Activated naive CD4-positive, alpha-beta T cell treated with anti-CD3 and anti-CD28 coated beads, Interleukin-2, amount 50 U/mL, for 16 hours (primary cell): ENCODE data around the gene GRK5.
"Not testable (repeated sequence)": the region's sequence is repeated elsewhere in the genome, so short reads cannot be mapped to it uniquely, and the experiment has no call there.

Experiments
- DNase-seq: peaks from one replicate; pipeline ENCODE4 v3.0.0-alpha.2; 2020

Gene GRK5

DNA sequence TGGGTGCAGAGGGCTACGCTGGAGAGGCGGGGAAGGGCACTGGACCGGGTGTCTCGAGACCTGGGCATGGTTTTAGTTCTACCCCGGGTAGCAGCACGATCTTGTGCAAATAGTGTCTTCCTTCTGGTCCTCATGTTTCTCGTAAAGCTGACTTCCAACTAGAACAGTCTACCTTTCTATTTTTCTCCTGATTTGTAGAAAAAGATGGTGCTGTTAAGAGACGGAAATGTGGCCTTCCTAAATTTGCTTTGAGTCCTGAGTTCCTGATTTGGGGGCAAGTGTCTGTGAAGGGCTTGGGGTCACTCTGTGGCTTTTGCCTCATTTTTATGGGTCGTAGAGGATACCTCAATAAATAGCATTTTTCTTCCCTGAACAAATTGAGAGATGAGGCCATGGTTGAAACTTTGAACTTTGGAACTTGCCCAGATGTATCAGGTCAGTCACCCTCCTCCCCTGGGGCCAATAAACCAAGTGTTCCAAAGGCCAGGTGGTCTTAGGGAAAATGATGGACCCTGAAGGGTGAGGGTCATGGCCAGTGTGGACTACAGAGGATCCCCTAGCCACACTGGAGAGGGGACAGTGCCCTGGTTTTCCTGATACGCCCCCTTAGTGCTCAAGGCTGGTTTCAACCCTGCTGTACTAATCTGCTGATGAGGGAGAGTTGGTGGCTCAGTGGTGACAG is 45.2 kb downstream of the GRK5 start:
- no peak for DNase-seq

DNA sequence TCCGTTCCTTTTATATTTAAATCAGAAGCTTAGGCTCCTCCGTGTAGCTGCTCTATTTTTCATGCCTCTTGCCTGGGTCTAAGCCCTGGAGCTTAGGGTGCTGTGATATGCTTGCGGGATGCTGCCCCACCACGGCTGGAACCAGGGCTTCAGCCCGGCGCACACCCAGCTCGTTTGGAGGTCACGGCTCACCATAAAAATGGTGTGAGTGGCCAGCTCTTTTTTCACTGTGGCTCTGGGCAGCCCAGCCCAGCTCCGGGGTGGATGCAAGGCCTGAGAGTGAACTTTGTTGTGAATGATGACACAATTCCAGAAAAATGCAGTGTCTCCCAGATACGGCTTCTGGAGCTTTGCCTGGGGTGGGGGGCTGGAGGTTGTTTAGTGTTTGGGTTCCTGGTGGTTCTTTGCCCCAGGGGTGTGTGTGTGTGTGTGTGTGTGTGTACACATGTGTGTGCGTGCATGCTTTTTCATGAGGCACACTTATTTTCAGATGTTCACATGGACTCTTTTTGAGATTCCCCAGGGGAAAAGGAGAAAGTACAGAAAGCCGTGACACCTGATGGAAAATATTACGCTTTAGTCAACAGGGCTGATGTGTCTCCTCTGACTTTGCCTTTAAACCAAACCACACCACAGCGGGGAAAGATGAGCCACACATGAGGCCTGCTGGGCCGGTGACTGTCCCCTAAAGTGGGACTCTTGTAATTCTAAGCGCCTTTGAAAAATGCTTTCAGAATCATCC is 46.2 kb downstream of the GRK5 start:
- DNase-seq: peak; percentile 48

GRCh38 chr10:119254335-119254734 is 47.0 kb downstream of the GRK5 start:
- no peak for DNase-seq

DNA sequence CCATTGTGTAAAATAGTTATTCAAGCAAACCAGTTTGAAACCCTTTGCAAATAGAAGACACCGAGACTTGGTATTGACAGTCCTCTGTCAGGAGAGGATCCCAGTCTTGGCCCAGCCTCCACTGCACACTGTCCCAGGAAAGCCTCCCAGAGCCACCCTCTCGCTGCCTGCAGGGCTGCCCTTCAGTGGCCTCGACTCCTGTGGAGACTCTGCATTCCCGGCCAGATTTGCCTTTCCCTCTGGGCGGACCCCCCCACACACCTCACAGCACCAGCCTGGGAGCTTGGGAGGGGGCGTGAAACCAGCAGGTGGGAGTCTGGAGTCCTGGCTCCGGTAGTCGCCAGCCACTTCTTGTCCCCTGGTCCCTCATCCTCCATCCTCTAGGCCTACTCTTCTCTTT is 48.7 kb downstream of the GRK5 start:
- no peak for DNase-seq

GRCh38 chr10:119256897-119257296 is 49.5 kb downstream of the GRK5 start:
- no peak for DNase-seq

DNA sequence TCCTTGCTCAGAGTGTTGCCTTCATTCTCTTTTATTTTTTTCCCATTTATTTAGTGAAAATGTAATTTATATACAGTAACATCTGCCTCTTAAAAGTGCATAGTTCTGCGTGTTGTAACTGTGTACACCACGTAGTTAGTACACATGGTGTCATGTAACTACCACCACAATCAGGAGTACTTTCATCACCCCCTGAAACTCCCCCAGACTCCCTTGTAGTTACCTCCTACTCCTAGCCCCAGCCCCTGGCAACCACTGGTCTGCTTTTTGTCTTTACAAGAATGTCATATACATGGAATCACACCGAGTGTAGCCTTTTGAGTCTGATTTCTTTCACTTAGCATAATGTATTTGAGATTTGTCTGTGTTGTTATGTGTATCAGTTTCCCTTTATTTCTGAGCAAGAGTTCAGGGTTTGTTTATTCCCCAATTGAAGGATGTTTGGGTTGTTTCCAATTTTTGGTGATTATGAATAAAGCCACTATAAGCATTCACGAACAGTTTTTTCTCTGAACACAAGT is 50.6 kb downstream of the GRK5 start:
- DNase-seq: no peak

- no peak for DNase-seq
Measured at GRCh38 chr10:119259345-119259744, 52.0 kb downstream of the GRK5 start.

- DNase-seq: not testable (repeated sequence)
Measured at GRCh38 chr10:119261016-119261415, 53.6 kb downstream of the GRK5 start.

DNA sequence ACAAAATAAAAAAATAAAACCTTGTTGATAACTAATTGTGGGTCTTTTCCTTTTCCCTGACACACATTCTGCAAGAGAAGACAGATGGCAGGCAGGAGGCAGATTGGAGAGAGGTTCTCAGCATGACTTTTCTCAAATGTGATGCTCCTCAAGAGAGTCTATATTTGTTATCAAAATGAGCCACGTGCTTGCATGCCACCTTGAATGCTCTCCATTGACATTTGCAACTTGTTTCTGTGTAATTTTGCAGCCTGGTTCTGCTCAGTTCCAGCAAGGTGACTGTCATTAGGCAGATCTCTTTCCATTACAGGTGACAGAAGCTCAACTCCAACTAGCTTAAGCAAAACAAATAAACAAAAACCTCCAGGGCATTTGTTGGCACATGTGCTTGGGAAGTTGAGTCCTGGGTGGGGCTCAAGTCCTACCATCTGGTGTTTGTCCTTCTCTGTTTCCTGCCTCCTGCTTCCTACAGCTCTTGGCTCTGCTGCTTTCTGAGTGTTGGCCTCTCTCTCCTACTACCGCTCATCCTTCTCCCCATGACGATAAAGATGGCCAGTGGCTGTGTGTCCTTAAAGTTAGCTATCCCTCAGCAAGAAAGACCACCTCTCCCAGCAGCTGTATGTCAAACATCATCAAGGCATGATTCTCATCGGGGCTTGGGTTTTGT is 56.7 kb downstream of the GRK5 start:
- DNase-seq: no peak

DNA sequence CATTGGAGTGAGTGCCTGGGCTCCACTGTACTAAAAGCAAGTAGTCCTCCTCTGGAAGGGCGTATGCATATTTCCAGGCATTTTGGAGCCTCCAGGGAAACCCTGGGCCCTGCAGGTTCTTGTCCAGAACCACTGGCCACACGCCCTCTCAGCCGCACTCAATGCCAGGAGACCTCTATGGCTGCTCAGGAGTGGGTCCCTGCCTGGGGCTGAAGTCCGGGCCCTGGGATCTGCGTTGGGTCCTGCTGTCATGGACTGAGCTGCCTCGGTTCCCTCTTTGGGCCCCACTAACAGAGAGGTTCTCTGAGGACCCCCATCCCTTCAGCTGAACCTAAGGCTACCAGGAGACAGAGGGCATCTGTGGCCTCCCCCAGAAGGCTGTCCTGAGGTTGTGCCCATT is 58.3 kb downstream of the GRK5 start:
- DNase-seq: no peak

DNA sequence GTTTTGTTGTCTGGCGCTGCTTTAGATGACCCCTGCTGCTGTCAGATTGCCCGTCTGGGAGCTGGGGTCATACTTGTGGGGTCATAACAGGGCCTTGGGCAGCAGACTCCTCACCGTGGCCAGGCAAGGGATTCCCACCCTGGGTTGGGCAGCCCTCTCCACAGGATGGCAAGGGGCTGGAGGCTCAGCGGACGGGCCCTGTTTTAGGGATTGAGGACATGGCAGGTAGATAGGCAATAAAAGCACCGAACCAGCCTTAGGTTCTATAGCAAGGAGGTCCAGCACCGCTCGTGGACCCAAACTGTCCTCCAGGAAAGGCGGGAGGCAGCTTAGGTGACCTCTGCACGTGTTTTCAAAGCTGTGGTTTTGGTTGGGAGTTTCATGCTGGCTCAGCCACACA is 60.0 kb downstream of the GRK5 start:
- no peak for DNase-seq

DNA sequence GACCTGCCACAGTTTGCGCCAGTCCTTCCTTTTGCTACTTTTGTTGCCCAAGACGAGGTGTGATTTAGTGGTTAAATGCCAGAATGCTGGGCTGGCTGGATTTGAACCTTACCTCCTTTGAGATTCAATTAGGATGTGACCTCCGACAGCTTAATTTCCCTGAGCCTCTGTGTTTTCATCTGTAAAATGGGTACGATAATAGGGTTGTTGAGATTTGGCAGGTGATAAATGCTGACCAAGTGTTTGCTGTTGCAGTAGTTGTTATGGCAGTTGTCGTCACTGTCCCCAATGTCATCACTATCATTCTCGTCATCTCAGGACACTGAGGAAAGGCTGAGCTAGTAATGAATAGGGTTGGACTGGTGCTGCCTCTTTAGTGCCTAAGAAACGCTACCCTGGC is 61.1 kb downstream of the GRK5 start:
- no peak for DNase-seq

- peak; percentile 51 for DNase-seq
Measured at GRCh38 chr10:119268871-119269506, 61.6 kb downstream of the GRK5 start.

DNA sequence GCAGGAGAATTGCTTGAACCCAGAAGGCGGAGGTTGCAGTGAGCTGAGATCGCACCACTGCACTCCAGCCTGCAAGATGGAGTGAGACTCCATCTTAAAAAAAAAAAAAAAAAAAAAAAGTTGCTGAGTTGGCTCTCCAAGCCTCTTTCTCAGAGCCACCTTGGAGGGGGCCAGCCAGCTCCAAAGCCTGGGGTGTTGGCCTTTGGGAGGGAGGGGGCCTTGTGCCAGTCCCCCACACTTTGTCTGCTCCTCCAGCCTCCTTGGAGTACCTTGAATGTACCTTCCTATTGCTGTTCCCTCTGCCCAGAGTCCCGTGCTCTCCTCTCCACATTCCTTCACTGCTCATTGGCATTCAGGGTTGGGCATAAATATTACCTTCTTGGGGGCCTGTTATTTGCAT is 62.4 kb downstream of the GRK5 start:
- DNase-seq: no peak

DNA sequence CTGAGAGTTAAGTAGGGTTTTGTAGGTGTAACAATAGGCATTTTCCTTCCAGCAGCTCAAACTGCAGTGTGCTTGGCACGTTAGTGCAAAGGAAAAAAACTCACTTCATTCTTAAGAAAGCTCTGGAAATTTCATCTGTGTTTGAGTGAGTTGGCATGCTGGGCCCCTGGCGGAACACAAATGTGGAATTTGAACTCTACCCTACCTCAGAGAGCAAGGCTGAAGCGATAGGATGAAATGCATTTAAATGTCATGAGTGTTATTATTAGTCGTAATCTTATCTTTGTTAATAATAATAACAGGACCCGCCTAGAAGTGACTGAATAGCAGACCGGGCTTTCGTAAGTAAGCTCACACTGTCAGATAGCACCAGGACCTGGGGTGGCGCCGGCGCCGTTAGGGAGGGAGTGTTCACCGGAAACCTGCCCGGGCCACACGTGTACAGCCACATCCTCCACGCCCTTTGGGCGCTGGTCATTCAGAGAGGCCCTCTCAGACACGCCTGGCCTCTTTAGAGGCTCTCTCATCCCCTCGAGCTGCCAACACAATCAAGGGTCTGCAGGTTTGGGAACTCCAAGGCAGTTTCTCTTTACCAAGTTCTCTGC is 63.5 kb downstream of the GRK5 start:
- DNase-seq: peak; percentile 23

- DNase-seq: not testable (repeated sequence)
Measured at GRCh38 chr10:119272338-119272734, 65.0 kb downstream of the GRK5 start.

- DNase-seq: no peak
Measured at GRCh38 chr10:119272736-119273135, 65.4 kb downstream of the GRK5 start.

DNA sequence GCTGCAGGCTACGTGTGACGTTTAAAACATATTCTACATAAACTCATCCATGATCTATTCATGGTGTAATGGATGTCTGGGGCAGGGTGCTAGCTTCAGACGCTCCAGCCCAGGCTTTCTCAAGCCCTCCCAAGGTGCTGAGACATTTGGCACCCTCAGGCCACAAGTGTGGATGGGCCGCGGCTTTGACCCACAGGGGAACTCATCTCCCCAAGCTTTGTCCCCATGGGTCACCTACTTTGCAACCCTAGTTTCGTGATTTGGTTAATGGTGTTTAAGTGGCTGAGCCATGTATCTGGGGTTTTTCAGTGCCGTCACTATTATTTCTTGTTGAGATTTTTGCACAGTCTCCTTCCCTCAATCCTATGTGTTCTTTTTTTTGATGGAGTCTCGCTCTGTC is 66.0 kb downstream of the GRK5 start:
- DNase-seq: no peak

GRCh38 chr10:119274519-119275045 is 67.2 kb downstream of the GRK5 start:
- DNase-seq: no peak

DNA sequence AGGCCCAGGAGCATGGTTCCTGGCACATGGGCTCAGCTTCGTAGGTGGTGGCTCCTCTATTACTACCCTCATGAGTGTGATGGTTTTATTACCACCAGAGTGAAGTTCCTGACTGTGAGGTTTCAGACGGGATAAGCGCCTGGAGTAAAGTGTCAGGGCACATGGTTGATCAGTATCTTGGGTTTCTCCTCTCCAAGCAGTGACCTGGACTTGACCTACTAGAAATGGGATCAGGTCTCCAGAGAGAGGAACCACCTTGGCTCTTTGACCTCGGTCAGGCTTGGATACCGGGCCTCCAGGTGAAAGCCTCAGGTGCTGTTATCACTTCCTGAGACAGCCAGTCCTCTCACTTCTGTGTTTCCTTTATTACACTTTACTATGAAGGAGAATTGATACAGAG is 67.7 kb downstream of the GRK5 start:
- DNase-seq: no peak

DNA sequence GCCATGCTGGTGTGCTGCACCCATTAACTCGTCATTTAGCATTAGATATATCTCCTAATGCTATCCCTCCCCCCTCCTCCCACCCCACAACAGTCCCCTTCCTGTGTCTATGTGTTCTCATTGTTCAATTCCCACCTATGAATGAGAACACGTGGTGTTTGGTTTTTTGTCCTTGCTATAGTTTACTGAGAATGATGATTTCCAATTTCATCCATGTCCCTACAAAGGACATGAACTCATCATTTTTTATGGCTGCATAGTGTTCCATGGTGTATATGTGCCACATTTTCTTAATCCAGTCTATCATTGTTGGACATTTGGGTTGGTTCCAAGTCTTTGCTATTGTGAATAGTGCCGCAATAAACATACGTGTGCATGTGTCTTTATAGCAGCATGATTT is 68.8 kb downstream of the GRK5 start:
- not testable (repeated sequence) for DNase-seq

DNA sequence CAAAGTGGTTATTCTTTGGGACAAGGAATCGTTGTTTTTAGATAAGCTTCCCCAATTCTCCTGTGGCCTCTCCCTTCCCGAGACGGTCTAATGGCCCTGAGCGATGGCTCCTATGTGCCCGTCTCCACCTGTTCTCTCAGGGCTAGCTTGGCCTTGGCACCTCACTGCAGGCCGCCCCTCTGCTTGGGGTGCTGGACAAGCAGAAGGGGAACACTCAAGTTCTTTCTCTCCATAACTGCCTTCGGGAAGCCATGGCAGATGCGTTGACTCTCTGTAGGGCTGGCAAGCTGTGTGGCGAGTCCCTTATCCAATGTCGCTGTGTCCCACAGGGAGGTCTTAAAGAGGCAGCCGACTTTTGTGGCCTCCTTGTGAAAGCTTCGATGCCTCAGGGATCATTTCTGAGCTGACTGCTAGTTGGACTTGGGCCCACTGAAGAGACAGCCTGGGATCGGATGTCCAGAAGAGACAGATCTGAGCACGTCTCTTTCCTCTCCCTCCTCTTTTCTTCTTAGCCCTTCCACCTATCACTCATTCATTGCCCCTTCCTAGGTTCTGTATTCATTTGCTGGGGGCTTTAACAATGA is 70.8 kb downstream of the GRK5 start:
- DNase-seq: no peak
